GM12878 (cell line): ENCODE results near the gene CRYBG3.

Source experiments
- ASH2L ChIP-seq: fragments of 300-600, 200-600 bp; sonication (generic); IDR thresholded peaks from 2 replicates; pipeline ENCODE4 v1.6.1; 2017; ENCODE audit warnings: low read depth, mild to moderate bottlenecking, borderline replicate concordance
- CBX3 ChIP-seq: fragments of 200-600 bp; sonication (generic); IDR thresholded peaks from 2 replicates; pipeline ENCODE4 v1.6.1; 2016; ENCODE audit warnings: low read depth, borderline replicate concordance
- CEBPB ChIP-seq, 2 experiments: fragments of 150-350 bp in 1 of 2; IDR thresholded peaks; 2 replicates each; pipeline ENCODE4 v1.6.1; 2012 to 2014; ENCODE audit warnings: low read depth in 2 of 2, low read length in 2 of 2, borderline replicate concordance in 1 of 2, inconsistent platforms in 1 of 2
- EZH2 ChIP-seq: IDR thresholded peaks from 2 replicates; pipeline ENCODE4 v1.6.1; 2012; ENCODE audit warnings: low read depth, mild to moderate bottlenecking, control low read depth, inconsistent platforms, low read length, borderline replicate concordance; ENCODE audit not compliant: control insufficient read depth
- HDAC2 ChIP-seq: fragments of 200-600 bp; sonication (generic); IDR thresholded peaks from 2 replicates; pipeline ENCODE4 v1.6.1; 2017
- NFYB ChIP-seq: IDR thresholded peaks from 2 replicates; pipeline ENCODE4 v1.6.1; 2011; ENCODE audit warnings: low read depth, mild to moderate bottlenecking, low read length, improper control_type of control experiment, moderate library complexity; ENCODE audit not compliant: insufficient read depth
- NRF1 ChIP-seq: conservative IDR thresholded peaks from 2 replicates; pipeline ENCODE4 v1.6.1; 2011; ENCODE audit warnings: mild to moderate bottlenecking, low read depth, low read length, improper control_type of control experiment
- POLR2A ChIP-seq: IDR thresholded peaks from 2 replicates; pipeline ENCODE4 v1.6.1; 2011; ENCODE audit warnings: low read depth, mild to moderate bottlenecking, low read length
- POLR2AphosphoS5 ChIP-seq: IDR thresholded peaks from 2 replicates; pipeline ENCODE4 v1.6.1; 2011; ENCODE audit warnings: mild to moderate bottlenecking, low read length, inconsistent platforms
- SIN3A ChIP-seq: IDR thresholded peaks from 2 replicates; pipeline ENCODE4 v1.6.1; 2012; ENCODE audit warnings: low read depth, low read length, improper control_type of control experiment
- SMAD1 ChIP-seq: fragments of 450-650 bp; IDR thresholded peaks from 2 replicates; pipeline ENCODE4 v1.6.1; 2018; ENCODE audit warnings: mild to moderate bottlenecking, low read depth; ENCODE audit not compliant: partially characterized antibody
- SPI1 ChIP-seq: IDR thresholded peaks from 2 replicates; pipeline ENCODE4 v1.6.1; 2011; ENCODE audit warnings: low read depth, mild to moderate bottlenecking, low read length, moderate library complexity, borderline replicate concordance; ENCODE audit not compliant: insufficient read depth
- TCF12 ChIP-seq: IDR thresholded peaks from 2 replicates; pipeline ENCODE4 v1.6.1; 2011; ENCODE audit warnings: low read depth, mild to moderate bottlenecking, low read length
- TF ChIP-seq, protein P1 (sequence below), 3 experiments: IDR thresholded peaks in 2 of 3; conservative IDR thresholded peaks in 1 of 3; 2 replicates each; pipeline ENCODE4 v1.5.1; 2011; ENCODE audit warnings: low read depth in 3 of 3, low read length in 3 of 3, mild to moderate bottlenecking in 3 of 3, control low read depth in 2 of 3, moderate library complexity in 2 of 3, inconsistent platforms in 1 of 3, mixed read lengths in 1 of 3; ENCODE audit not compliant: control insufficient read depth in 2 of 3, insufficient read depth in 1 of 3; ENCODE audit errors: extremely low read depth in 1 of 3

DNA sequence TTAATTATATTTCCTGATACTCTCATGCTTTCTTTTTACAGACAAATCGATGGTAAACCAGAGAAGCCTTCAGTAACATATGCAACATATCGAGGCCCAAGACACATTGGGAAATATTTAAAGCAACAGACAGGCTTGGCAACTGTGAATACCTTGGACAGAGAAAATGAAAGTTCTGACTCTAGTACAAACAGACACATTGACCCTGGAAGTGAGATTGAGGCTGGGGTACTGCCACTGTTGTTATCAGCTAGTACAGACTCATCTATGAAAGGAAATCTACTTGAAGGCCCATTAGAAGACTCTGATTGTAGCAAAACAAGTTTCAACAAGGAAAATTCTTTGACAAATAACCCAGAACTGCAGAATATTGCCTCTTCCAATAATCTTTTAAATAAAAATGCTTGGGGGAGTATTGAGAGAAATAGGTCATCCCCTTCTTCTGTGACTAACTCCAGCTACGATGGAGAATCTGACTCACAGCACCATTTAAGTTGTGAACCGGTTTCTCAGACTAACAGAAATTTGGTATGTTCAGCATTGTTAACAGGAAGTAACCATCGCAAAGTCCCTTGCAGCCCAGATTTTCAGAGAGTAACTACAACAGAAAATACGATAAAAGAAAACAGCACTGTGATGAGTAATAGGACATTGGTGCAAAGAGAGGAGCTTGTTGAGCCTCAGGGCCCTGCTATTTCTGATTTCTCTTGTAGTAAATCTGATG, 50.2 kb downstream of the CRYBG3 start:
- TF ChIP-seq EZH2 = no peak
- no peak for TF ChIP-seq SMAD1
- no peak for TF ChIP-seq POLR2AphosphoS5
- no peak for TF ChIP-seq SPI1
- TF ChIP-seq CEBPB (IDR thresholded peaks at IDR 0.05; ENCODE audit: borderline replicate concordance in 1 of 2, low read depth in 2 of 2, low read length in 2 of 2) = no peak
- TF ChIP-seq ASH2L = no peak
- TF ChIP-seq POLR2A = no peak
- TF ChIP-seq, protein P1, sequence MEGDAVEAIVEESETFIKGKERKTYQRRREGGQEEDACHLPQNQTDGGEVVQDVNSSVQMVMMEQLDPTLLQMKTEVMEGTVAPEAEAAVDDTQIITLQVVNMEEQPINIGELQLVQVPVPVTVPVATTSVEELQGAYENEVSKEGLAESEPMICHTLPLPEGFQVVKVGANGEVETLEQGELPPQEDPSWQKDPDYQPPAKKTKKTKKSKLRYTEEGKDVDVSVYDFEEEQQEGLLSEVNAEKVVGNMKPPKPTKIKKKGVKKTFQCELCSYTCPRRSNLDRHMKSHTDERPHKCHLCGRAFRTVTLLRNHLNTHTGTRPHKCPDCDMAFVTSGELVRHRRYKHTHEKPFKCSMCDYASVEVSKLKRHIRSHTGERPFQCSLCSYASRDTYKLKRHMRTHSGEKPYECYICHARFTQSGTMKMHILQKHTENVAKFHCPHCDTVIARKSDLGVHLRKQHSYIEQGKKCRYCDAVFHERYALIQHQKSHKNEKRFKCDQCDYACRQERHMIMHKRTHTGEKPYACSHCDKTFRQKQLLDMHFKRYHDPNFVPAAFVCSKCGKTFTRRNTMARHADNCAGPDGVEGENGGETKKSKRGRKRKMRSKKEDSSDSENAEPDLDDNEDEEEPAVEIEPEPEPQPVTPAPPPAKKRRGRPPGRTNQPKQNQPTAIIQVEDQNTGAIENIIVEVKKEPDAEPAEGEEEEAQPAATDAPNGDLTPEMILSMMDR (IDR thresholded peaks at IDR 0.05 in 2 of 3, conservative IDR thresholded peaks at IDR 0.05 in 1 of 3; ENCODE audit: control insufficient read depth in 2 of 3, extremely low read depth in 1 of 3, insufficient read depth in 1 of 3, low read depth in 3 of 3, low read length in 3 of 3) = no peak
- no peak for TF ChIP-seq TCF12
- no peak for TF ChIP-seq NRF1
- no peak for TF ChIP-seq SIN3A
- TF ChIP-seq CBX3 = no peak
- no peak for TF ChIP-seq NFYB
- TF ChIP-seq HDAC2 = no peak
